ENCODE measurements around the gene TNPO2. TPM values are rescaled to one million over a fixed set of nuclear protein-coding genes. Genes with fewer than 3 reads are reported as not detected.
A peak's percentile ranks its signal among the peaks of the same experiment; 100 is the strongest.

The TNPO2 gene
- total RNA-seq, 2 donors from 2014 or later = 106 to 113 TPM

GRCh38 chr19:12722566-12723380 lies 959 bp downstream of the TNPO2 start:
- Mint-ChIP-seq H3K4me3 (peak overlapping the region; percentile 95), H3K27ac (peak overlapping the region; percentile 97), H3K9me3 (no peaks in the 10 kb centered on the region), H3K27me3 (ENCODE audit: insufficient read depth) (no peaks in the 10 kb centered on the region), H3K36me3 (ENCODE audit: low read depth) (peaks cover 23% of the 10 kb centered on the region), H3K4me1 (peaks cover 15% of the 10 kb centered on the region)
- Histone ChIP-seq H3K36me3 (ENCODE audit: control insufficient read depth, insufficient read depth, low read length) (peaks cover 16% of the 10 kb centered on the region), H3K27ac (ENCODE audit: low read depth, low read length) (peak overlapping the region; percentile 92), H3K4me1 (ENCODE audit: control insufficient read depth, insufficient read depth, low read length) (no peaks in the 10 kb centered on the region), H3K4me3 (ENCODE audit: low read length) (peak overlapping the region; percentile 96), H3K9ac (ENCODE audit: extremely low read depth, low read length, poor library complexity, severe bottlenecking) (peak overlapping the region; percentile 77), H3K27me3 (ENCODE audit: control insufficient read depth, insufficient read depth, low read length, poor library complexity, severe bottlenecking) (no peaks in the 10 kb centered on the region), H3K9me3 (ENCODE audit: control insufficient read depth, low read length) (no peaks in the 10 kb centered on the region)
- DNase-seq = peak; percentile 98
- TF ChIP-seq CTCF (conservative IDR thresholded peaks at IDR 0.05) = no peak
- 0 to 1% methylated on average over 12 to 31 of the region's 32 CpGs for WGBS, 2 experiments (ENCODE audit: insufficient coverage in 1 of 2, insufficient read length in 1 of 2)

- peak overlapping the region; percentile 92 for H3K27ac ChIP-seq (ENCODE audit: low read depth, low read length)
- H3K4me3 Mint-ChIP-seq = peak overlapping the region; percentile 95
- WGBS, 2 experiments (ENCODE audit: insufficient coverage in 1 of 2, insufficient read length in 1 of 2) = 1 to 2% methylated on average over 10 to 62 of the region's 65 CpGs
- peak; percentile 92 for DNase-seq
- peaks cover 15% of the 10 kb centered on the region for H3K4me1 Mint-ChIP-seq
- TF ChIP-seq CTCF (conservative IDR thresholded peaks at IDR 0.05) = no peak
- no peaks in the 10 kb centered on the region for H3K9me3 Mint-ChIP-seq
- peak overlapping the region; percentile 99 for H3K27ac Mint-ChIP-seq
- H3K27me3 Mint-ChIP-seq (ENCODE audit: insufficient read depth) = no peaks in the 10 kb centered on the region
- peaks cover 21% of the 10 kb centered on the region for H3K36me3 Mint-ChIP-seq (ENCODE audit: low read depth)
- peak overlapping the region; percentile 96 for H3K4me3 ChIP-seq (ENCODE audit: low read length)
- H3K4me1 ChIP-seq (ENCODE audit: control insufficient read depth, insufficient read depth, low read length) = no peaks in the 10 kb centered on the region
- H3K36me3 ChIP-seq (ENCODE audit: control insufficient read depth, insufficient read depth, low read length) = peaks cover 21% of the 10 kb centered on the region
- H3K9me3 ChIP-seq (ENCODE audit: control insufficient read depth, low read length) = no peaks in the 10 kb centered on the region
- no peaks in the 10 kb centered on the region for H3K27me3 ChIP-seq (ENCODE audit: control insufficient read depth, insufficient read depth, low read length, poor library complexity, severe bottlenecking)
- peak overlapping the region; percentile 77 for H3K9ac ChIP-seq (ENCODE audit: extremely low read depth, low read length, poor library complexity, severe bottlenecking)
Observed at GRCh38 chr19:12721656-12722565, 1.8 kb downstream of the TNPO2 start.

- no peaks in the 10 kb centered on the region for H3K9me3 ChIP-seq (ENCODE audit: control insufficient read depth, low read length)
- no peak for TF ChIP-seq CTCF (conservative IDR thresholded peaks at IDR 0.05)
- no peaks in the 10 kb centered on the region for H3K27me3 Mint-ChIP-seq (ENCODE audit: insufficient read depth)
- peak overlapping the region; percentile 95 for H3K4me3 Mint-ChIP-seq
- H3K9me3 Mint-ChIP-seq = no peaks in the 10 kb centered on the region
- 33 to 40% methylated on average over 47 to 59 of the region's 59 CpGs for WGBS, 2 experiments (ENCODE audit: insufficient coverage in 1 of 2, insufficient read length in 1 of 2)
- peak overlapping the region; percentile 77 for H3K9ac ChIP-seq (ENCODE audit: extremely low read depth, low read length, poor library complexity, severe bottlenecking)
- peaks cover 30% of the 10 kb centered on the region for H3K36me3 ChIP-seq (ENCODE audit: control insufficient read depth, insufficient read depth, low read length)
- H3K4me1 ChIP-seq (ENCODE audit: control insufficient read depth, insufficient read depth, low read length) = no peaks in the 10 kb centered on the region
- DNase-seq = peak; percentile 59
- H3K4me1 Mint-ChIP-seq = peaks cover 15% of the 10 kb centered on the region
- peak overlapping the region; percentile 99 for H3K27ac Mint-ChIP-seq
- H3K36me3 Mint-ChIP-seq (ENCODE audit: low read depth) = peaks cover 28% of the 10 kb centered on the region
- peak overlapping the region; percentile 92 for H3K27ac ChIP-seq (ENCODE audit: low read depth, low read length)
- H3K4me3 ChIP-seq (ENCODE audit: low read length) = peak overlapping the region; percentile 96
- no peaks in the 10 kb centered on the region for H3K27me3 ChIP-seq (ENCODE audit: control insufficient read depth, insufficient read depth, low read length, poor library complexity, severe bottlenecking)
Observed at GRCh38 chr19:12720851-12721655, 2.7 kb downstream of the TNPO2 start.

Measured in endodermal cell (in vitro differentiated cells).